Karpas-422 (cell line): Measurements from ENCODE around the gene MEOX2. TPM values are rescaled to one million over a fixed set of nuclear protein-coding genes. Genes with fewer than 3 reads are reported as not detected.

Experiments
- DNase-seq: peaks from one replicate; pipeline ENCODE4 v3.0.0-alpha.2; 2015
- H2AFZ ChIP-seq: fragments of 200-600 bp; sonication (generic); 2 replicates; pipeline ENCODE4 v1.6.1; 2014; ENCODE audit warnings: antibody characterized with exemption, low read length, mixed read lengths
- H3K27ac ChIP-seq: fragments of 200-600 bp; sonication (generic); 2 replicates; pipeline ENCODE4 v1.5.1; 2014; ENCODE audit warnings: mild to moderate bottlenecking, low read length, moderate library complexity
- H3K27me3 ChIP-seq: fragments of 200-600 bp; sonication (generic); 2 replicates; pipeline ENCODE4 v1.6.1; 2014; ENCODE audit warnings: low read length, mixed read lengths
- H3K36me3 ChIP-seq: fragments of 200-600 bp; sonication (generic); 2 replicates; pipeline ENCODE4 v1.6.1; 2014; ENCODE audit warnings: low read length, mixed read lengths; ENCODE audit not compliant: insufficient read depth
- H3K4me1 ChIP-seq: fragments of 200-600 bp; sonication (generic); 2 replicates; pipeline ENCODE4 v1.6.1; 2014; ENCODE audit warnings: mild to moderate bottlenecking, low read length, mixed read lengths
- H3K4me2 ChIP-seq: fragments of 200-600 bp; sonication (generic); 2 replicates; pipeline ENCODE4 v1.6.1; 2014; ENCODE audit warnings: low read length, low read depth, mild to moderate bottlenecking; ENCODE audit not compliant: poor library complexity, severe bottlenecking
- H3K4me3 ChIP-seq: fragments of 200-600 bp; sonication (generic); 2 replicates; pipeline ENCODE4 v1.5.1; 2014; ENCODE audit warnings: mild to moderate bottlenecking, antibody characterized with exemption, low read length, mixed read lengths
- H3K79me2 ChIP-seq: fragments of 200-600 bp; sonication (generic); 2 replicates; pipeline ENCODE4 v1.6.1; 2014; ENCODE audit warnings: mild to moderate bottlenecking, low read length, mixed read lengths
- H3K9ac ChIP-seq: fragments of 200-600 bp; sonication (generic); 2 replicates; pipeline ENCODE4 v1.6.0; 2014; ENCODE audit warnings: low read length
- H3K9me2 ChIP-seq: fragments of 200-600 bp; sonication (generic), shearing (Covaris generic); replicated peaks from 2 replicates; pipeline ENCODE4 v1.6.0; 2014; ENCODE audit warnings: mild to moderate bottlenecking, low read length, moderate library complexity; ENCODE audit not compliant: insufficient read depth
- H3K9me3 ChIP-seq: fragments of 300-700, 200-600 bp; sonication (generic); 2 replicates; pipeline ENCODE4 v1.6.1; 2014; ENCODE audit warnings: low read length, mixed read lengths
- H4K20me1 ChIP-seq: fragments of 200-600 bp; sonication (generic); 2 replicates; pipeline ENCODE4 v1.6.1; 2014; ENCODE audit warnings: mild to moderate bottlenecking, antibody characterized with exemption, low read length, low read depth; ENCODE audit not compliant: insufficient read depth
- total RNA-seq: library from RNA; depleted of rRNA; stranded (reverse); fragments of >200 nt; shearing (Covaris generic); gene quantifications from 2 replicates; pipeline ENCODE4 v1.2.3, GENCODE V29; 2014; ENCODE audit warnings: low replicate concordance

The MEOX2 gene
- total RNA-seq, 1 experiment from 2014 or later, result not detected

GRCh38 chr7:15584575-15584974, 101.9 kb downstream of the MEOX2 start:
- no peak overlapping the region for H3K9ac ChIP-seq
- no peak for DNase-seq

GRCh38 chr7:15582773-15583172, 103.7 kb downstream of the MEOX2 start:
- H3K4me2 ChIP-seq, result no peak overlapping the region
- no peak for DNase-seq
- H3K9me2 ChIP-seq, result no peaks in the 10 kb centered on the region
- H3K27me3 ChIP-seq, result no peaks in the 10 kb centered on the region
- no peak overlapping the region for H2AFZ ChIP-seq
- H3K79me2 ChIP-seq, result no peaks in the 10 kb centered on the region
- H3K4me3 ChIP-seq, result no peak overlapping the region
- peaks cover 21% of the 10 kb centered on the region for H3K9me3 ChIP-seq
- H3K27ac ChIP-seq, result no peak overlapping the region
- H3K4me1 ChIP-seq, result no peaks in the 10 kb centered on the region
- no peaks in the 10 kb centered on the region for H4K20me1 ChIP-seq
- H3K36me3 ChIP-seq, result no peaks in the 10 kb centered on the region
- no peak overlapping the region for H3K9ac ChIP-seq

More at GRCh38 chr7:15584575-15584974, 101.9 kb downstream of the MEOX2 start:
- Histone ChIP-seq H3K79me2 (no peaks in the 10 kb centered on the region), H3K4me3 (no peak overlapping the region), H3K27me3 (no peaks in the 10 kb centered on the region), H3K9me3 (peaks cover 27% of the 10 kb centered on the region), H3K27ac (no peak overlapping the region), H2AFZ (no peak overlapping the region), H3K4me2 (no peak overlapping the region), H3K9me2 (no peaks in the 10 kb centered on the region), H3K36me3 (no peaks in the 10 kb centered on the region), H3K4me1 (no peaks in the 10 kb centered on the region), H4K20me1 (no peaks in the 10 kb centered on the region)

GRCh38 chr7:15581352-15581951, 105.0 kb downstream of the MEOX2 start:
- Histone ChIP-seq H3K79me2 (no peaks in the 10 kb centered on the region), H3K9me2 (no peaks in the 10 kb centered on the region), H4K20me1 (no peaks in the 10 kb centered on the region), H3K4me1 (no peaks in the 10 kb centered on the region), H2AFZ (no peak overlapping the region), H3K9me3 (peaks cover 21% of the 10 kb centered on the region), H3K4me2 (no peak overlapping the region), H3K9ac (no peak overlapping the region), H3K4me3 (no peak overlapping the region), H3K27ac (no peak overlapping the region), H3K36me3 (no peaks in the 10 kb centered on the region), H3K27me3 (no peaks in the 10 kb centered on the region)
- DNase-seq, result no peak

DNA sequence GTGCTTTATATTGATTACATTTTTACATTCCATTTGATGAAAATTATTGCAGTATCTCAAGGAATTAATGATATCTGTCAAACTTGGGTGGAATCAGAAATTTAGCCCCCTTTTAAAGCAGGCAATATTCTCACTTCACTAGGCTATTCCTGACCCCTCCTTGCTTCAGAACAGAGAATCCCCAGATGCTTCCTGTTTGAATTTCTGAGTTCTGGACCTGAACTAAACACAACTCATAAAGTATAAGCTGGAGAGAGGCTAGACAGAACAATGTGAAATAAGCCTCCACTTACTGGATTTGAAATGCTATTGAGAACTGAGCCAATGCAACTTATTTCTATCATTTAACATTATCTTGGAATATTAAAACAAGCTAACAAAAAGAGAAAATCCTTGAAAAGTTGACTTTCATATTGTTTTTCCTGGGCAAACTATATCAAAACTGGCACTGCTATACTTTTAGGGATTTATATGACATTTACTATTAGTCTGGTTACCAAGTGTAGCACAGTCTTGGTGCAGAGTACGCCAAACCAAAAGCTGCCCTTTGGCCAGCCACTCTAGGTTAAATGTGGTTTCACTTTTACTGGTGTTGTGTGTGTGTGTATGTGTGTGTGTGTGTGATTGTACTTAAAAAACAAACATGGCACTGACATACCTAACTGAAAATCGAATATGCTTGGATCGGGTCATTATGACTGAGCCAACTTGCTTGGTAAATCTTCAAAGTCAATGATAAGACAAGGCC, 105.7 kb downstream of the MEOX2 start:
- H3K9ac ChIP-seq, result no peak overlapping the region
- no peaks in the 10 kb centered on the region for H3K4me1 ChIP-seq
- H4K20me1 ChIP-seq, result no peaks in the 10 kb centered on the region

GRCh38 chr7:15577600-15577999, 108.9 kb downstream of the MEOX2 start:
- H3K9me2 ChIP-seq, result no peaks in the 10 kb centered on the region; the same call in 1 of the 2 replicates
- H4K20me1 ChIP-seq, result no peaks in the 10 kb centered on the region
- H3K9ac ChIP-seq, result no peak overlapping the region
- H2AFZ ChIP-seq, result no peak overlapping the region
- H3K9me3 ChIP-seq, result peaks cover 5% of the 10 kb centered on the region
- no peak overlapping the region for H3K4me2 ChIP-seq
- H3K4me1 ChIP-seq, result no peaks in the 10 kb centered on the region
- H3K36me3 ChIP-seq, result no peaks in the 10 kb centered on the region
- no peaks in the 10 kb centered on the region for H3K27me3 ChIP-seq
- H3K79me2 ChIP-seq, result no peaks in the 10 kb centered on the region
- H3K4me3 ChIP-seq, result no peak overlapping the region
- DNase-seq, result no peak
- no peak overlapping the region for H3K27ac ChIP-seq

More for the DNA sequence above, 105.7 kb downstream of the MEOX2 start:
- no peak for DNase-seq
- Histone ChIP-seq H2AFZ (no peak overlapping the region), H3K9me2 (no peaks in the 10 kb centered on the region), H3K79me2 (no peaks in the 10 kb centered on the region), H3K27me3 (no peaks in the 10 kb centered on the region), H3K9me3 (peaks cover 17% of the 10 kb centered on the region), H3K27ac (no peak overlapping the region), H3K4me3 (no peak overlapping the region), H3K4me2 (no peak overlapping the region), H3K36me3 (no peaks in the 10 kb centered on the region)

GRCh38 chr7:15571301-15571878, 115.1 kb downstream of the MEOX2 start:
- no peaks in the 10 kb centered on the region for H3K27me3 ChIP-seq
- peaks cover 11% of the 10 kb centered on the region for H3K9me3 ChIP-seq
- DNase-seq, result no peak
- no peak overlapping the region for H3K4me2 ChIP-seq
- no peaks in the 10 kb centered on the region for H3K4me1 ChIP-seq
- H3K9ac ChIP-seq, result no peak overlapping the region
- H3K27ac ChIP-seq, result no peak overlapping the region
- no peaks in the 10 kb centered on the region for H3K79me2 ChIP-seq
- H4K20me1 ChIP-seq, result no peaks in the 10 kb centered on the region
- no peaks in the 10 kb centered on the region; the same call in 1 of the 2 replicates for H3K9me2 ChIP-seq
- no peaks in the 10 kb centered on the region for H3K36me3 ChIP-seq
- H3K4me3 ChIP-seq, result no peak overlapping the region
- H2AFZ ChIP-seq, result no peak overlapping the region

DNA sequence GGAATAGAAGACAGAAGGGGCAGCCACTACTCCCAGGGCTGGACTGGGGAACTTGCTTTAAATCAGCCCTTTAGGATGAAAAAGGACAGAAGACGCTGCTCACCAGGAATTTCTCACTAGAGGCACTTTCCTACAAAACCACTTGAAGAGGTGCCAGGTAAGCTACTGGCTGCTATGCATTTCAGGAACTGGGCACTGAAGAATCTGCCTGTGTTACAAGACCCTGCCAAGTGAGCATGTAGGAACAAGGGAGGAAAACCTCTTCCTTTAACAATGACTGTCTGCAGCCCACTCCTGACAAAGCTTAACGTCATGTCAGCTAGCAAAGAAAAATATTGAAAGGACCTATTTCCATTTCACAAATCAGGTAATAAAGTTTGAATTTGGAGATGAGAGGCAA, 118.8 kb downstream of the MEOX2 start:
- DNase-seq, result no peak
- no peaks in the 10 kb centered on the region for H3K79me2 ChIP-seq
- H3K4me1 ChIP-seq, result no peaks in the 10 kb centered on the region
- no peaks in the 10 kb centered on the region for H3K36me3 ChIP-seq
- H3K4me3 ChIP-seq, result no peak overlapping the region
- no peaks in the 10 kb centered on the region for H4K20me1 ChIP-seq
- H3K27ac ChIP-seq, result no peak overlapping the region
- H3K9ac ChIP-seq, result no peak overlapping the region
- H3K27me3 ChIP-seq, result no peaks in the 10 kb centered on the region
- H2AFZ ChIP-seq, result no peak overlapping the region
- no peak overlapping the region for H3K4me2 ChIP-seq
- H3K9me2 ChIP-seq, result no peaks in the 10 kb centered on the region; the same call in 1 of the 2 replicates
- peaks cover 11% of the 10 kb centered on the region for H3K9me3 ChIP-seq

DNA sequence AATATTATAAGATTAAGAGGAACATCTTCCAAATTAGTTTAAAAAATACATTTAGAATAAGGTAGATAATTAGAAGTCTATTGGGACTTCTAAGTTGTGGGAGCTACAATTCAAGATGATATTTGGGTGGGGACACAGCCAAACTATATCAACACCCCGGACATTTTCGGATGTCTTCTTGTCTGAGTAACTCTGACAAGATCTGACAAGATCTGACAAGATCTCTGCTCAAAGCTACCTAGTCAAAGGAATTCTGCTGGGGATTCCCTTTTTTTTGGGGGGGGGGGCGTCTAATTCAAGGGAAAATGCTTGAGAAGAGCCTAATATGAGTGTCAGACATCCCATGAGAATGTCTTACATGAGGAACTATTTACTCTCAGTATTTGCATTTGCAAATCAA, 119.4 kb downstream of the MEOX2 start:
- no peaks in the 10 kb centered on the region for H3K36me3 ChIP-seq
- H4K20me1 ChIP-seq, result no peaks in the 10 kb centered on the region
- H3K9me2 ChIP-seq, result no peaks in the 10 kb centered on the region; the same call in 1 of the 2 replicates

More for the DNA sequence above, 119.4 kb downstream of the MEOX2 start:
- Histone ChIP-seq H3K27me3 (no peaks in the 10 kb centered on the region), H3K9ac (no peak overlapping the region), H3K27ac (no peak overlapping the region), H3K4me2 (no peak overlapping the region), H3K4me1 (no peaks in the 10 kb centered on the region), H3K9me3 (peaks cover 8% of the 10 kb centered on the region), H3K4me3 (no peak overlapping the region), H3K79me2 (no peaks in the 10 kb centered on the region), H2AFZ (no peak overlapping the region)
- no peak for DNase-seq
